Neural crest cell (in vitro differentiated cells): ENCODE measurements around the gene PCSK5. TPM values are rescaled to one million over a fixed set of nuclear protein-coding genes. Genes with fewer than 3 reads are reported as not detected.

Experiments
- DNase-seq: peaks from one replicate; pipeline ENCODE4 v3.0.0; 2021; ENCODE audit warnings: low read depth, mixed read lengths, low spot score
- H3K27ac Mint-ChIP-seq: one replicate; pipeline ENCODE4 v1.8.0; 2021; ENCODE audit warnings: mild to moderate bottlenecking, mixed read lengths; ENCODE audit not compliant: unreplicated experiment
- H3K27me3 Mint-ChIP-seq: 2 replicates; pipeline ENCODE4 v1.8.0; 2021; ENCODE audit warnings: low read depth, mild to moderate bottlenecking, mixed read lengths
- H3K36me3 Mint-ChIP-seq: 2 replicates; pipeline ENCODE4 v1.8.0; 2021; ENCODE audit warnings: low read depth, mild to moderate bottlenecking, mixed read lengths
- H3K4me1 Mint-ChIP-seq: 2 replicates; pipeline ENCODE4 v1.8.0; 2021; ENCODE audit warnings: mixed read lengths
- H3K4me3 Mint-ChIP-seq: one replicate; pipeline ENCODE4 v1.8.0; 2021; ENCODE audit warnings: mild to moderate bottlenecking, mixed read lengths
- H3K9me3 Mint-ChIP-seq: 2 replicates; pipeline ENCODE4 v1.8.0; 2021; ENCODE audit warnings: mixed read lengths
- total RNA-seq: library from RNA; stranded (reverse); gene quantifications from 2 replicates; pipeline ENCODE4 v1.2.1, GENCODE V29; 2021
- TF ChIP-seq, protein P1 (sequence below): fragments of 200-600 bp; sonication (generic); conservative IDR thresholded peaks from 2 replicates; pipeline ENCODE4 v1.5.0; 2021; ENCODE audit warnings: antibody characterized with exemption, mild to moderate bottlenecking

The PCSK5 gene
- total RNA-seq, 1 donor from 2014 or later, result 3.1 TPM

DNA sequence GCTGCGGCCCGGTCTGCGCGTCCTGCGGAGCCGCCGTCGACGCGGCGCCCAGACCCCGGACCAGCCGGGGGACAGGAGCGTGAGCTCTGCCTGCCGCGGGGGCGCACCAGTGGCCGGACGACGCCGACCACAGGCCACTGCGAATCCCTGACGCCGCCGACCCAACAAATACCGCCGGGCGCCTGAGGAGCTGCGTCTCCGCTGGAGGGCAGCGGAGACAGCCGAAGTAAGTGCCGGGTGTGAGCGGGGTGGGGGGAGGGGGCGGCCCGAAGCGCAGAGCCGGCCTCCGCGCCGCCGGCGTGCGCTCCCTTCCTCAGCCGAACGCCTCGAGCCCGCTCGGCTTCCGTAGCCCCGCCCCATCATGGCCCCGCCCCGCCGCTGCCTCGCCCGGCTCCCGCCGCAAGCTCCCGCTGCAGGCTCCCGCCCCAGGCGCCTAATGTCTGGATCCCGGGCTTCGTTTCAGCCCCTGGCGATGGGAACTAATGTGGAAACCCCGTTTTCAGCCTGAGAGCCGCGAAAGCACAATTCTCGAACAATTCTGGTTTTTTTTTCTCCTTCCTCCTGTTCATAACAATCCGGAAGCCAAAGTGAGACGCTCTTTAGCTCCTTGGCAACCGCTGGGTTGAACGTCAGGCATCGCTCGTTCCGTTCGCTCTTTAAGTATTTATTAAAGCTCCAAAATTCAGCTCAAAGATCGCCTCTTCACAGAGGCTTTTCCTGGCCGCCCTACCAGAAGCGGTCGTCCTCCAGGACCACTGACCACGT lies 503.9 kb downstream of the PCSK5 start, which contains the start of gene RFK:
Gene RFK, minus strand, starts transcription at position 232 of the 765 bp plus-strand sequence. CDS start 255 bp downstream, outside the sequence.
- TF ChIP-seq, protein P1, sequence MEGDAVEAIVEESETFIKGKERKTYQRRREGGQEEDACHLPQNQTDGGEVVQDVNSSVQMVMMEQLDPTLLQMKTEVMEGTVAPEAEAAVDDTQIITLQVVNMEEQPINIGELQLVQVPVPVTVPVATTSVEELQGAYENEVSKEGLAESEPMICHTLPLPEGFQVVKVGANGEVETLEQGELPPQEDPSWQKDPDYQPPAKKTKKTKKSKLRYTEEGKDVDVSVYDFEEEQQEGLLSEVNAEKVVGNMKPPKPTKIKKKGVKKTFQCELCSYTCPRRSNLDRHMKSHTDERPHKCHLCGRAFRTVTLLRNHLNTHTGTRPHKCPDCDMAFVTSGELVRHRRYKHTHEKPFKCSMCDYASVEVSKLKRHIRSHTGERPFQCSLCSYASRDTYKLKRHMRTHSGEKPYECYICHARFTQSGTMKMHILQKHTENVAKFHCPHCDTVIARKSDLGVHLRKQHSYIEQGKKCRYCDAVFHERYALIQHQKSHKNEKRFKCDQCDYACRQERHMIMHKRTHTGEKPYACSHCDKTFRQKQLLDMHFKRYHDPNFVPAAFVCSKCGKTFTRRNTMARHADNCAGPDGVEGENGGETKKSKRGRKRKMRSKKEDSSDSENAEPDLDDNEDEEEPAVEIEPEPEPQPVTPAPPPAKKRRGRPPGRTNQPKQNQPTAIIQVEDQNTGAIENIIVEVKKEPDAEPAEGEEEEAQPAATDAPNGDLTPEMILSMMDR, result peak; percentile 51
- Mint-ChIP-seq H3K27me3 (peaks cover 2% of the 10 kb centered on the region), H3K4me1 (peaks cover 18% of the 10 kb centered on the region), H3K36me3 (peaks cover 7% of the 10 kb centered on the region), H3K27ac (peak within 1 kb of the TSS; percentile 96), H3K4me3 (peak within 1 kb of the TSS; percentile 97), H3K9me3 (no peaks in the 10 kb centered on the region)
- peak; percentile 93 for DNase-seq

DNA sequence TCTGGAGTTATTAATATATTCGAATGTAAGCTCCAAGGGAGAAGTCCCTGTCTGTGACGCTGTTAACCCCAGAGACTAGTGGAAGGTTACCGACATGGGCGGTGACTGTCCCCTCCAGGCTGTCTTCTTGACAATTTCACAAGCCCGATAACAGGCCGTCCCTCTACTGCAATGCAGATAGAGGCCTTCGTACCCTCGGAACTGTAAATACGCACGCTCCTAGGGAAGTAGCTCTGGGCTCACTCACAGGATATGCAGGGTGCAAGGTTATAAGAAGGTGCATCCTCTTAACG lies 504.4 kb downstream of the PCSK5 start:
- Mint-ChIP-seq H3K27ac (peak overlapping the region; percentile 96), H3K27me3 (peaks cover 2% of the 10 kb centered on the region), H3K36me3 (peaks cover 7% of the 10 kb centered on the region), H3K4me3 (peak overlapping the region; percentile 97), H3K4me1 (peaks cover 18% of the 10 kb centered on the region), H3K9me3 (no peaks in the 10 kb centered on the region)
- TF ChIP-seq, protein P1, result no peak
- DNase-seq, result no peak

DNA sequence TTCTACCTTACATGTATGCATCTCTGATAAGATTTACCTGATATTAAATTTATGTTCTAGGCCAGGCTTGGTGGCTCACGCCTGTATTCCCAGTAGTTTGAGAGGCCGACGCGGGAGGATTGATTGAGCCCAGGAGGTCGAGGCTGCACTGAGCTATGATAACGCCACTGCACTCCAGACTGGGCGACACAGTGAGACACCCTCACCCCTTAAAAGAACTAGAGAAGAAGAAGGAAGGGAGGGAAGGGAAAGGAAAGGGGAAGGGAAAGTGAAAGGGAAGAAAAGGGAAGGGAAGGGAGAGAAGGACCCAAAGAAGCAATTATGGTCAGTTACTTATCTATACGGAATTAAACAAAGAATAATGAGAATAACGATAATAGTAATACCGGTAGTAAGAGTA lies 504.9 kb downstream of the PCSK5 start:
- peak overlapping the region; percentile 67 for H3K4me3 Mint-ChIP-seq
- peaks cover 7% of the 10 kb centered on the region for H3K36me3 Mint-ChIP-seq
- H3K27ac Mint-ChIP-seq, result no peak overlapping the region
- H3K27me3 Mint-ChIP-seq, result peaks cover 2% of the 10 kb centered on the region
- TF ChIP-seq, protein P1, result no peak
- peaks cover 18% of the 10 kb centered on the region for H3K4me1 Mint-ChIP-seq
- H3K9me3 Mint-ChIP-seq, result no peaks in the 10 kb centered on the region
- no peak for DNase-seq

DNA sequence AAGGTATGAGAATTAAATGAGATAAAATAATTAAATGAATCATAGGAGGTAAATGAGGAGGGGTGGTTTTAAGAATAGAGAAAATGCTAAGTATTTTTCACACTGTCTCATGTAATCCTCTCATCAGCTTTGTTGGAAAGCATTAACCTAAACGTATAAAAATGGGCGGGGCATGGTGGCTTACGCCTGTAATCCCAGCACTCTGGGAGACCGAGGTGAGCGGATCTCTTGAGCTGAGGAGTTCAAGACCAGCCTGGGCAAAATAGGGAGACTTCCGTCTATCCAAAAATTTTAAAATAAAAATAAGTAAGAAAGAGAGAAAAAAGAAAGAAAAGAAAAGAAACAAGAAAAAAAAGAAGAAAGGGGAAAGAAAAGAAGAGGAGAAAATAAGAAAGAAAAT lies 505.7 kb downstream of the PCSK5 start:
- no peak overlapping the region for H3K27ac Mint-ChIP-seq
- peaks cover 7% of the 10 kb centered on the region for H3K36me3 Mint-ChIP-seq
- DNase-seq, result no peak
- TF ChIP-seq, protein P1, result no peak
- H3K27me3 Mint-ChIP-seq, result peaks cover 2% of the 10 kb centered on the region
- H3K4me3 Mint-ChIP-seq, result no peak overlapping the region
- peaks cover 18% of the 10 kb centered on the region for H3K4me1 Mint-ChIP-seq
- no peaks in the 10 kb centered on the region for H3K9me3 Mint-ChIP-seq

DNA sequence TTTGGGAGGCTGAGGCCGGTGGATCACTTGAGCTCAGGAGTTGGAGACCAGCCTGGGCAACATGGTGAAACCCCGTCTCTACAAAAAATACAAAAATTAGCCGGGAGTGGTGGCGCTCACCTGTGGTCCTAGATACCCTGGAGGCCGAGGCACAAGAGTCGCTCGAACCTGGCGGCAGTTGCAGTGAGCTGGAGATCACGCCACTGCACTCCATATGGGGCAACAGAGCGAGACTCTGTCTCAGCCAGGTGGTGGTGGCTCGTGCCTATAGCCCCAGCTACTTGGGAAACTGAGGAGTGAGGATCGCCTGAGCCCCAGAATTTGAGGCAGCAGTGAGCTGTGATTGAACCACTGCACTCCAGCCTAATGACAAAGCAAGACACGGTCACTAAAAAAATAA lies 506.1 kb downstream of the PCSK5 start:
- peaks cover 2% of the 10 kb centered on the region for H3K27me3 Mint-ChIP-seq
- TF ChIP-seq, protein P1, result no peak
- no peaks in the 10 kb centered on the region for H3K9me3 Mint-ChIP-seq
- DNase-seq, result no peak
- H3K36me3 Mint-ChIP-seq, result peaks cover 7% of the 10 kb centered on the region
- peaks cover 18% of the 10 kb centered on the region for H3K4me1 Mint-ChIP-seq
- no peak overlapping the region for H3K4me3 Mint-ChIP-seq
- H3K27ac Mint-ChIP-seq, result no peak overlapping the region
